ENCODE data around the gene SPDYC.

The SPDYC gene

GRCh38 chr11:65218446-65218845, 48.4 kb downstream of the SPDYC start:
- no peak overlapping the region for H2AFZ ChIP-seq (ENCODE audit: low read length)
- no peaks in the 10 kb centered on the region for H3K9me2 ChIP-seq (ENCODE audit: low read depth, low read length)
- H3F3A ChIP-seq (ENCODE audit: insufficient read depth, low read length) = no peaks in the 10 kb centered on the region
- H3K9ac ChIP-seq (ENCODE audit: low read length) = no peak overlapping the region
- no peak overlapping the region for H3K27ac ChIP-seq (ENCODE audit: low read depth, low read length, poor library complexity, severe bottlenecking)
- H3K36me3 ChIP-seq (ENCODE audit: insufficient read depth, low read length) = no peaks in the 10 kb centered on the region
- no peaks in the 10 kb centered on the region for H3K9me3 ChIP-seq (ENCODE audit: low read length)
- no peaks in the 10 kb centered on the region for H4K20me1 ChIP-seq (ENCODE audit: insufficient read depth, low read length)
- H3K4me2 ChIP-seq (ENCODE audit: low read length) = no peak overlapping the region
- no peaks in the 10 kb centered on the region for H3K79me2 ChIP-seq (ENCODE audit: insufficient read depth, low read length)
- no peaks in the 10 kb centered on the region for H3K4me1 ChIP-seq (ENCODE audit: insufficient read depth, low read length, severe bottlenecking)
- no peak for TF ChIP-seq EZH2 (IDR thresholded peaks at IDR 0.05; ENCODE audit: borderline replicate concordance, low read length)
- TF ChIP-seq CTCF (IDR thresholded peaks at IDR 0.05; ENCODE audit: low read length) = no peak
- H3K4me3 ChIP-seq (ENCODE audit: low read depth, low read length, poor library complexity, severe bottlenecking) = no peak overlapping the region
- no peaks in the 10 kb centered on the region; the same call in 1 of the 2 replicates for H3K27me3 ChIP-seq (ENCODE audit: insufficient read depth, low read length)

GRCh38 chr11:65219930-65220213, 49.8 kb downstream of the SPDYC start:
- no peaks in the 10 kb centered on the region for H3K4me1 ChIP-seq (ENCODE audit: insufficient read depth, low read length, severe bottlenecking)
- H3F3A ChIP-seq (ENCODE audit: insufficient read depth, low read length) = no peaks in the 10 kb centered on the region
- no peak for TF ChIP-seq EZH2 (IDR thresholded peaks at IDR 0.05; ENCODE audit: borderline replicate concordance, low read length)
- TF ChIP-seq CTCF (IDR thresholded peaks at IDR 0.05; ENCODE audit: low read length) = no peak
- no peaks in the 10 kb centered on the region; the same call in 1 of the 2 replicates for H3K27me3 ChIP-seq (ENCODE audit: insufficient read depth, low read length)
- H3K27ac ChIP-seq (ENCODE audit: low read depth, low read length, poor library complexity, severe bottlenecking) = no peak overlapping the region
- H3K9me2 ChIP-seq (ENCODE audit: low read depth, low read length) = no peaks in the 10 kb centered on the region
- H3K4me2 ChIP-seq (ENCODE audit: low read length) = no peak overlapping the region
- no peak overlapping the region for H3K9ac ChIP-seq (ENCODE audit: low read length)
- no peak overlapping the region for H2AFZ ChIP-seq (ENCODE audit: low read length)
- no peak overlapping the region for H3K4me3 ChIP-seq (ENCODE audit: low read depth, low read length, poor library complexity, severe bottlenecking)
- no peaks in the 10 kb centered on the region for H3K79me2 ChIP-seq (ENCODE audit: insufficient read depth, low read length)
- H3K9me3 ChIP-seq (ENCODE audit: low read length) = no peaks in the 10 kb centered on the region
- no peaks in the 10 kb centered on the region for H4K20me1 ChIP-seq (ENCODE audit: insufficient read depth, low read length)
- H3K36me3 ChIP-seq (ENCODE audit: insufficient read depth, low read length) = no peaks in the 10 kb centered on the region

DNA sequence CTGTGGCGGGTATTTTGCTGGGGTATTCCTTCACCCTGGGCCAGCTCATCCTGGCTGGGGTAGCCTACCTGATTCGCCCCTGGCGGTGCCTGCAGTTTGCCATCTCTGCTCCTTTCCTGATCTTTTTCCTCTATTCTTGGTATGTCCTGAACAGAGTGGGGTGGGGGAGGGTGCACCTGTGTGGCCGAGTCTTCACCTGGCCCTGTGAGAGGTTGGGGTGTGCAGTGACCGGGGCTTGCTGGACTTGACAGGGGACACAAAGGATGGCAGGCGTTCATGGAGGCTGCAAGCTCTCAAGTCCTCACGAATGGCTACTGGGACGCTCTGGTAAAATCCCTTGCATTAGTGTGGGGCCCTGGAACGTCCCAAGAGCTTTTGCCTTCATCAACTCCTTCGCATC, 51.0 kb downstream of the SPDYC start:
- Histone ChIP-seq H3K9ac (ENCODE audit: low read length) (no peak overlapping the region), H3K36me3 (ENCODE audit: insufficient read depth, low read length) (no peaks in the 10 kb centered on the region), H3K9me3 (ENCODE audit: low read length) (no peaks in the 10 kb centered on the region), H3K27ac (ENCODE audit: low read depth, low read length, poor library complexity, severe bottlenecking) (no peak overlapping the region), H3K4me3 (ENCODE audit: low read depth, low read length, poor library complexity, severe bottlenecking) (no peak overlapping the region), H3K4me1 (ENCODE audit: insufficient read depth, low read length, severe bottlenecking) (peaks cover 11% of the 10 kb centered on the region), H3F3A (ENCODE audit: insufficient read depth, low read length) (no peaks in the 10 kb centered on the region), H3K9me2 (ENCODE audit: low read depth, low read length) (no peaks in the 10 kb centered on the region), H3K4me2 (ENCODE audit: low read length) (no peak overlapping the region), H3K27me3 (ENCODE audit: insufficient read depth, low read length) (no peaks in the 10 kb centered on the region; the same call in 1 of the 2 replicates), H3K79me2 (ENCODE audit: insufficient read depth, low read length) (no peaks in the 10 kb centered on the region), H2AFZ (ENCODE audit: low read length) (no peak overlapping the region), H4K20me1 (ENCODE audit: insufficient read depth, low read length) (no peaks in the 10 kb centered on the region)
- TF ChIP-seq EZH2 (IDR thresholded peaks at IDR 0.05; ENCODE audit: borderline replicate concordance, low read length) (no peak), CTCF (IDR thresholded peaks at IDR 0.05; ENCODE audit: low read length) (no peak)

Measured in OCI-LY1 (cell line).